Thymus (tissue), 11 donors: Measurements from ENCODE around the gene GRK6. TPM values are rescaled to one million over a fixed set of nuclear protein-coding genes. Genes with fewer than 3 reads are reported as not detected.
A peak's percentile ranks its signal among the peaks of the same experiment; 100 is the strongest.

Experiments used
- DNase-seq, 9 donors: peaks; one replicate each; pipeline ENCODE4 v3.0.0-alpha.2; 2013; ENCODE audit warnings: low spot score in 9 of 9, low read depth in 6 of 9, missing footprints in 1 of 9
- H3K27ac ChIP-seq, 2 donors: one replicate each; pipeline ENCODE4 v1.5.1; 2013; ENCODE audit warnings: control low read depth in 1 of 2, low read depth in 1 of 2, low read length in 1 of 2, mild to moderate bottlenecking in 1 of 2, moderate library complexity in 1 of 2
- H3K27me3 ChIP-seq, 2 donors: one replicate each; pipeline ENCODE4 v1.5.1; 2013; ENCODE audit warnings: low read length in 1 of 2; ENCODE audit not compliant: control insufficient read depth in 2 of 2, insufficient read depth in 1 of 2
- H3K36me3 ChIP-seq, 2 donors: one replicate each; pipeline ENCODE4 v1.5.1; 2013; ENCODE audit warnings: low read length in 1 of 2, mild to moderate bottlenecking in 1 of 2, moderate library complexity in 1 of 2; ENCODE audit not compliant: control insufficient read depth in 2 of 2, insufficient read depth in 2 of 2
- H3K4me1 ChIP-seq, 2 donors: one replicate each; pipeline ENCODE4 v1.5.1; 2013; ENCODE audit warnings: low read length in 2 of 2; ENCODE audit not compliant: control insufficient read depth in 2 of 2, insufficient read depth in 2 of 2
- H3K4me3 ChIP-seq, 2 donors: one replicate each; pipeline ENCODE4 v1.5.1; 2013; ENCODE audit warnings: low read length in 2 of 2, control low read depth in 1 of 2, mild to moderate bottlenecking in 1 of 2
- H3K9me3 ChIP-seq, 2 donors: one replicate each; pipeline ENCODE4 v1.5.1; 2013; ENCODE audit warnings: low read length in 1 of 2, mild to moderate bottlenecking in 1 of 2; ENCODE audit not compliant: control insufficient read depth in 2 of 2, insufficient read depth in 1 of 2
- WGBS: extraction: QIAGEN DNeasy Blood & Tissue Kit; methylation state at CpG from one replicate; pipeline ENCODE4 v1.1.7; 2013; 5-methylcytosine and 5-hydroxymethylcytosine counted together
- polyA plus RNA-seq: library from polyadenylated mRNA; stranded (reverse); fragments of 200-250 nt; gene quantifications from one replicate; pipeline ENCODE4 v1.2.3, GENCODE V29; 2013
- total RNA-seq: library from RNA; stranded (reverse); fragments of 120-200 nt; gene quantifications from one replicate; pipeline ENCODE4 v1.2.4, GENCODE V29; 2013
- donor health status: healthy.

The GRK6 gene
- total and polyA plus RNA-seq, 2 donors, result 36.3 to 57.4 TPM

DNA sequence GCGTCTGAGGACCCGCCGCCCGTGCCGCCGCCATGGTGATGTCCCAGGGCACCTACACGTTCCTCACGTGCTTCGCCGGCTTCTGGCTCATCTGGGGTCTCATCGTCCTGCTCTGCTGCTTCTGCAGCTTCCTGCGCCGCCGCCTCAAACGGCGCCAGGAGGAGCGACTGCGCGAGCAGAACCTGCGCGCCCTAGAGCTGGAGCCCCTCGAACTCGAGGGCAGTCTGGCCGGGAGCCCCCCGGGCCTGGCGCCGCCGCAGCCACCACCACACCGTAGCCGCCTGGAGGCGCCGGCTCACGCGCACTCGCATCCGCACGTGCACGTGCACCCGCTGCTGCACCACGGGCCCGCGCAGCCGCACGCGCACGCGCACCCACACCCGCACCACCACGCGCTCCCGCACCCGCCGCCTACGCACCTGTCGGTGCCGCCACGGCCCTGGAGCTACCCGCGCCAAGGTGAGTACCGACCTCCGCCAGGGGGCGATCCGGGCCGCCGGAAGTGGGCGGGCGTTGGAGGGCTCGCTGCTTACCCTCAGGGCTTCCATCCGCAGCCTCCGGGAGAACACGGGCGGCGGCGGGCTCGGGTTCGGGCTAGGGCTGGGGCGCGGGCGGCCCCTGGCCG lies 28.7 kb downstream of the GRK6 start:
- DNase-seq, result peak in 7 of 9 donors; percentile 77 to 94 (median 87)
- H3K9me3 ChIP-seq, result no peaks in the 10 kb centered on the region
- H3K27ac ChIP-seq, result peak overlapping the region; percentile 80 to 82
- H3K36me3 ChIP-seq, result peaks cover 27 to 34% of the 10 kb centered on the region in 2 donors
- H3K4me3 ChIP-seq, result peak overlapping the region; percentile 63 to 67
- H3K4me1 ChIP-seq, result peaks cover 8 to 34% of the 10 kb centered on the region in 2 donors
- H3K27me3 ChIP-seq, result peaks cover 0 to 26% of the 10 kb centered on the region in 2 donors
- WGBS, result under 1% methylated on average over 80 of the region's 80 CpGs

DNA sequence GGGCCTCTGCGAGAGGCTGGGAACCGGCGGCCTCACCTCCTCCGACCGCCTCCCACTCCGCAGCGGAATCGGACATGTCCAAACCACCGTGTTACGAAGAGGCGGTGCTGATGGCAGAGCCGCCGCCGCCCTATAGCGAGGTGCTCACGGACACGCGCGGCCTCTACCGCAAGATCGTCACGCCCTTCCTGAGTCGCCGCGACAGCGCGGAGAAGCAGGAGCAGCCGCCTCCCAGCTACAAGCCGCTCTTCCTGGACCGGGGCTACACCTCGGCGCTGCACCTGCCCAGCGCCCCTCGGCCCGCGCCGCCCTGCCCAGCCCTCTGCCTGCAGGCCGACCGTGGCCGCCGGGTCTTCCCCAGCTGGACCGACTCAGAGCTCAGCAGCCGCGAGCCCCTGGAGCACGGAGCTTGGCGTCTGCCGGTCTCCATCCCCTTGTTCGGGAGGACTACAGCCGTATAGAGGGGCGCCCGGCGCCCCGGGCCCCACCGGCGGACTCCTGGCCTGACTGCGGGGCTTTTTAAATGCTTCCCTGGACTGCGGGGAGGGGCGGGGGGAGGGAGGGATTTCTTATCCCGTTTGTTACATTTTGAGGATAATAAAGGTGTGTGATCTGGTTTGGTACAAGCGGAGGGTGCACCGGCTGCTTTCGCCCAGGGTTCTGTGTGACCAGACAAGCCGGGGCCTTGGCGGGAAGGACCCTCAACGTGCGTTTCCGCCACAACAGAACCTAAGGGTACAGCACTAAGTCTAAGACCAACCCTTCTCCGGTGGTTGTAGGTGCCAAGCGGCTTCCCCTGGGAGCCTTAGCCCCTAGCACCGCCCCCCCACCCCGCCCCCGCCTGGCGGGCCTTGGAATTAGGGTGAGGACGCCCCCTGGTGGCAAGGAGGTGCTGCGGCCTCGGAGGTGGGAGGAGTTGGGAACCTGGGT lies 29.4 kb downstream of the GRK6 start:
- no peaks in the 10 kb centered on the region for H3K9me3 ChIP-seq
- DNase-seq, result peak in 8 of 9 donors; percentile 80 to 94 (median 91)
- H3K36me3 ChIP-seq, result peaks cover 30 to 38% of the 10 kb centered on the region in 2 donors
- peak overlapping the region; percentile 80 to 82 for H3K27ac ChIP-seq
- peak overlapping the region; percentile 63 to 67 for H3K4me3 ChIP-seq
- H3K4me1 ChIP-seq, result peaks cover 8 to 34% of the 10 kb centered on the region in 2 donors
- WGBS, result under 1% methylated on average over 76 of the region's 76 CpGs
- H3K27me3 ChIP-seq, result peaks cover 0 to 22% of the 10 kb centered on the region in 2 donors

DNA sequence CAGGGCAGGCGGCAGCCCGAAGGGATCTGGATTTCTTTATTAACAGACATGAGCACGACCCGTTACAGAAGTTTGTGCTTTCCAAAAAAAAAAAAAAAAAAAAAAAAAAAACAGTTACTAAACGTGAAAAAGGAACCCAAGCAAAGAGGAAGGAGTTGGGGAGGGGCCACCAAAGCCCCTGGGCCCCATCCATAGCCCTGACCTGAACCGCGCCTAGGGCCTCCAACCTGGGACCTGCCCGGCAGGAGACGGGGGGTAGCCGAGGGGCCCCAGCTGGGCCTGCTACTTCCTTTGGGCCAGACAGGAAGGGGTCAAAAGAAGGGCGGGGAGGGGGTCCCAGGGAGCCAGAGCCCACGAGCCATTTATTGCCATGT lies 30.1 kb downstream of the GRK6 start:
- WGBS, result 37% methylated on average over 11 of the region's 12 CpGs
- peaks cover 0 to 20% of the 10 kb centered on the region in 2 donors for H3K27me3 ChIP-seq
- H3K36me3 ChIP-seq, result peaks cover 30 to 38% of the 10 kb centered on the region in 2 donors
- no peaks in the 10 kb centered on the region for H3K9me3 ChIP-seq
- H3K4me3 ChIP-seq, result no peak overlapping the region
- DNase-seq, result no peak
- H3K4me1 ChIP-seq, result peaks cover 8 to 36% of the 10 kb centered on the region in 2 donors
- no peak overlapping the region for H3K27ac ChIP-seq

DNA sequence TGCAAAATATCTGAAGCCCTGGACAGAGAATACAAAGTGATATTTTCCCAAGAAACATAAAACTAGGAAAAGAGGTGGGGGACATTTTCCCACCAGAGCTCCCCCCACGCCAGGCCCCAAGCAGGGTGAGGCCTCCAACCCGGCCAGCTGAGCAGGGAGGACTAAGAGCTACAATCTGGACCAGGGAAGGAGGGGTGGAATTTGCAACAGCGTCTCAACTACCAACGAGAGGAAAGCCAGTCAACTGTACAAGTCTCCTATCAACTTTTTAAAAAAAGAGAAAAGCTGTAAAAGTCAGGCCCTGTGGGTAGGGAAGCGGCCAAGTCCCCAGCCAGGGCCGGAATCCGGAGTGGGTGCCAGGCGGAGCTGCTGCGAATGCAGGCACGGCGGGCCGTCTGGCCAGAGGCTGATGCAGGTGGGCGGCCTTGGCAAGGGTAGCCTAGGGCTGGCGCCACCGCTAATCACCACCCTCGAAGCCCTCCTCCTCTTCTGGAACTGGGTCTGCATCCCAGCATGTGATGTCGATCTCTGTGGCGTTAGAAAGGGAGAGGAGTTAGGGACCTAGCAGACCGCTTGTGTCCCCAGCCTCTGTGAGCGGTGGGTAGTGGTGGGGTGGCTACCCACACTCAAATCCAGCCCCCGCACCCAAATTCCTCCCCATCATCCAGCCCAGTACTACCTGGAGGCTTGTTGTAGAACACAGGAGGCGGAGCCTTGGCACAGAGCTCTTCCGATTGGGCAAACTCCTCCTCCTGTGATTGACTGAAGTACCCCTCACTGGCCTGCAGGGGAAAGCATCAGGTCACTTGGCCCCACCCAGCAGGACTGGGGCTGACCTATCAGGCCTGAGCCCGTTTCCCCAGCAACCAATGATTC lies 30.7 kb downstream of the GRK6 start:
- no peaks in the 10 kb centered on the region for H3K9me3 ChIP-seq
- no peak overlapping the region for H3K4me3 ChIP-seq
- peaks cover 0 to 15% of the 10 kb centered on the region in 2 donors for H3K27me3 ChIP-seq
- peak in 1 of 9 donors; percentile 51 for DNase-seq
- peaks cover 30 to 39% of the 10 kb centered on the region in 2 donors for H3K36me3 ChIP-seq
- peaks cover 9 to 42% of the 10 kb centered on the region in 2 donors for H3K4me1 ChIP-seq
- 96% methylated on average over 24 of the region's 24 CpGs for WGBS
- no peak overlapping the region for H3K27ac ChIP-seq

DNA sequence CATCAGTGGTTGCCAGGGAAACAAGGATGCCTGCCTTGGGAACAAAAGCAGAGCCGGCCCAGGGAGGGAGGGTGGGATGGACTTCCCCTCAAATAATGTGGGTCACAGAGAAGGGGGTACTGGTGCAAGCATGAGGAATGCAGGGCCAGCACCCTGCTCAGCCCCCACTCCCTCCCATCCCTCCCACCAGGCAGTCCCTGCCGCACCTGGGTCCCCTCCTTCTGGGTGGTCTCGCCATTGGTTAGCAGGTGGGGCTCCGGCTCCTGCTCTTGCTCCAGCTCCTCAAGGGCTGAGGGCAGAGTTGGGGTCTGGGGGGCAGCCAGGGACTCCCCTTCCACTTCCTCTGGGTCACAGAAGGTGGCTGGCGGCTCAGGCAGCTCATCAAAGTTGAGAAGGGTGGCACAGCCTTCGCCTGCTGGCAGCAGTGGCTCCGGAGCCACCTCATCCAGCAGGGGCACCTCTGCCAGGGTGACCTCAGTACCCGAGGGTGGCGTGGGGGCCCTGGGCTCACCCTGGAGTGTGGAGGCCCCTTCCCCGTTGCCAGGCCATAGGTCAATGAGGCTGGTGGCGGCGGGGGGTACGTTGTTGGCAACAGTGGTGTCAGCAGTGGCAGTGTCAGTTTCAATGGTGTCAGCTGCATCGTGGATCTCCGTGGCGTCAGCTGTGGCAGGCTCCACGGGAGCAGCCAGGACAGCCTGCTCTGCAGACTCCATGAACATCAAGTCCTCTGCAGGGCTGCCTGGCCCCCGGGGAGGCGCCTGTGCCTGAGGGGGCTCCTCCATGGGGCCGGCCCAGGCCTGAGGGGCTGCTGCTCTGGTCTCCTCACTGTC lies 31.6 kb downstream of the GRK6 start:
- Histone ChIP-seq H3K27me3 (peaks cover 0 to 13% of the 10 kb centered on the region in 2 donors), H3K9me3 (no peaks in the 10 kb centered on the region), H3K4me1 (peaks cover 12 to 44% of the 10 kb centered on the region in 2 donors), H3K4me3 (no peak overlapping the region), H3K36me3 (peaks cover 30 to 43% of the 10 kb centered on the region in 2 donors), H3K27ac (peak overlapping the region in 1 of 2 donors; percentile 11)
- WGBS, result 96% methylated on average over 20 of the region's 20 CpGs
- DNase-seq, result no peak

DNA sequence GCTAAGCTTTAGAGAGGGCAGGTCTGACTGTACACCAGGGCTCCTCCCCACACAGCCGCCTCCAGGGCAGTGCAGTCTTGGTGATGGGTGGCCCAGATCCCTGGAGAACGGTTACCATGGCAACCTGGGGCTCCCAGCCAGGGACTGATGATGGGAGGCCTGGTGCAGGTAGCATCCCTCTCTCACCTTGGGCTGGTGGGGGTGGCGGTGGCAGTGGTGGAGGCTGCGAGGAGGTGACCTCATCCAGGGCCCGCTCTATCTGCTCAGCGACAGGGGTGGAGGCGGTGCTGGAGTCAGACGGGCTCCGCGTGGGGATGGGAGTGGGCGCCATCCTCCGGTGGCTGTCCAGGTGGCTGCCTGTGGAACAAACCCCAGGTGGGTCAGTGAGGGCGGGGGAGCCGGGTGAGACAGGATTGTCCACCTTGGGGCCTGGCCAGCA lies 32.5 kb downstream of the GRK6 start:
- Histone ChIP-seq H3K27me3 (peaks cover 0 to 4% of the 10 kb centered on the region in 2 donors), H3K9me3 (no peaks in the 10 kb centered on the region), H3K4me1 (peaks cover 6 to 36% of the 10 kb centered on the region in 2 donors), H3K4me3 (no peak overlapping the region), H3K36me3 (peaks cover 33 to 47% of the 10 kb centered on the region in 2 donors), H3K27ac (no peak overlapping the region)
- DNase-seq, result no peak
- WGBS, result 97% methylated on average over 14 of the region's 14 CpGs

DNA sequence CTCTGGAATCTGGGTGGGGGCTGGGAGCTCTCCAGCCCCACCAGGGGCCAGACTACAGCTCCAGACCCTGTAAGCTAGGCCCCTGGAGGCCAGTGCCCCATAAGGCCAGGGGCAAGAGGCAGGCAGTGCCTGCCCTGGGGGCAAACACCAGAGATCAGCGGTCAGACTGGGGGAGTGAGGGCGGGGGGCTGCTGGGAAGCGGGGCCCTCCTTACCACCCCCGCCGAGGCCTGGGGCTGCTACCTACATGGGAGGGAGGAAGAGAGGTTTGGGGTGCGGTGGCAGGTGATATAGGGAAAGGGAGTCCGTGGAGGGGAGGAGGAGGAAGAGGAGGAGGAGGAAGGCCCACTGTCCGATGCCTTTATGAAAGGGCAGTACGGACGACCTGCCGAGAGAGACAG lies 32.9 kb downstream of the GRK6 start:
- no peaks in the 10 kb centered on the region for H3K27me3 ChIP-seq
- H3K27ac ChIP-seq, result no peak overlapping the region
- no peaks in the 10 kb centered on the region for H3K9me3 ChIP-seq
- peaks cover 33 to 47% of the 10 kb centered on the region in 2 donors for H3K36me3 ChIP-seq
- peaks cover 4 to 32% of the 10 kb centered on the region in 2 donors for H3K4me1 ChIP-seq
- no peak for DNase-seq
- H3K4me3 ChIP-seq, result no peak overlapping the region
- WGBS, result 96% methylated on average over 11 of the region's 11 CpGs
